Psoas muscle (tissue), 8 donors: ENCODE data around the gene ADGRF3. TPM values are rescaled to one million over a fixed set of nuclear protein-coding genes. Genes with fewer than 3 reads are reported as not detected.
A peak's percentile ranks its signal among the peaks of the same experiment; 100 is the strongest.

Source experiments
- ATAC-seq, 4 donors: fragments of 200-7000 bp; cut with Tn5 transposase; one replicate each; pipeline ENCODE4 v1.9.1; 2020; ENCODE audit warnings: moderate library complexity in 3 of 4, mild to moderate bottlenecking in 2 of 4
- DNase-seq, 2 donors: peaks; one replicate each; pipeline ENCODE4 v3.0.0-alpha.2; 2020
- H3K27ac ChIP-seq: fragments of 200-600 bp; one replicate; pipeline ENCODE4 v1.8.0; 2022
- H3K27me3 ChIP-seq, 3 donors: fragments of 200-600 bp in 1 of 3; one replicate each; pipeline versions ENCODE4 v1.6.1 to v1.8.0; 2013 to 2022; ENCODE audit warnings: low read length in 2 of 3, mild to moderate bottlenecking in 2 of 3, moderate library complexity in 1 of 3; ENCODE audit not compliant: insufficient read depth in 3 of 3
- H3K36me3 ChIP-seq, 2 donors: fragments of 200-600 bp in 1 of 2; one replicate each; pipeline versions ENCODE4 v1.6.1 to v1.8.0; 2013 to 2022; ENCODE audit warnings: low read depth in 1 of 2, mild to moderate bottlenecking in 1 of 2, moderate library complexity in 1 of 2; ENCODE audit not compliant: insufficient read depth in 1 of 2
- H3K4me1 ChIP-seq: fragments of 200-600 bp; one replicate; pipeline ENCODE4 v1.8.0; 2022
- H3K4me3 ChIP-seq: fragments of 200-600 bp; one replicate; pipeline ENCODE4 v1.8.0; 2022; ENCODE audit warnings: mild to moderate bottlenecking
- H3K9me3 ChIP-seq: fragments of 200-600 bp; one replicate; pipeline ENCODE4 v1.8.0; 2022
- CTCF ChIP-seq: fragments of 200-600 bp; IDR thresholded peaks from one replicate; pipeline ENCODE4 v1.8.0; 2022; ENCODE audit warnings: antibody characterized with exemption
- WGBS, 3 donors: extraction: QIAGEN DNeasy Blood & Tissue Kit; methylation state at CpG; one replicate each; pipeline versions ENCODE4 v1.1.6 to v1.1.7; 2013; 5-methylcytosine and 5-hydroxymethylcytosine counted together
- intact Hi-C, 2 donors: fragments of 100-400 bp; cut with DNase I; formaldehyde crosslinking; loops; one replicate each; pipeline versions ENCODE4 v1.11.0 to v1.14.2; 2022
- long read RNA-seq, 2 donors: library from polyadenylated mRNA; unstranded; transcript quantifications; one replicate each; pipeline ENCODE4 v2.0.0, GENCODE V29; 2021
- polyA plus RNA-seq, 3 donors: library from polyadenylated mRNA; stranded (reverse); fragments of 200-250 nt; gene quantifications; one replicate each; pipeline ENCODE4 v1.2.3, GENCODE V29; 2013
- total RNA-seq, 4 donors: library from RNA; stranded (reverse); fragmentation: NEBNext Ultra II Directional in 2 of 4; extraction: Animal tissue kit (Norgen Biotek cat#: 25700) in 2 of 4; gene quantifications; one replicate each; pipeline versions ENCODE4 v1.2.1 to v1.2.4, GENCODE V29; 2021 to 2023
- donor health status: healthy with polysubstance abuse.
- donor health status: DM: no; HTN: no; CAD: no; lungs with moderate emphysema.
- donor health status: Bipolar disorder and iron deficiency.
- donor health status: healthy.
- donor health status: DM: yes; HTN: yes; CAD: no.
- donor health status: DM: no; HTN: no; CAD: no.
- donor health status: DM: no; HTN: no; CAD: no.
- donor health status: DM: yes; HTN: yes; CAD: no.

Gene ADGRF3
- under 1 TPM in 2 of 4 donors, not detected in 2; 0.17 to 0.48 TPM for total RNA-seq
- polyA plus RNA-seq, result under 1 TPM in 2 of 3 donors, not detected in 1; 0.03 to 0.19 TPM
- long read RNA-seq, donor 1, partial matches to known transcripts, result 0 of 1 reads
- long read RNA-seq, donor 1, other reads (novel, unspliced or antisense), result 1 of 1 reads
- long read RNA-seq, donor 2, result 0 reads

- peak; percentile 45 to 68 (median 54) for ATAC-seq
- WGBS, 3 donors, result 0 to 1% (median 1%) methylated on average over 28 of the region's 28 CpGs
- DNase-seq, result peak; percentile 56 to 77
- Histone ChIP-seq H3K4me3 (peak within 1 kb of the TSS; percentile 91), H3K27me3 (no peaks in the 10 kb centered on the region), H3K4me1 (peaks cover 30% of the 10 kb centered on the region), H3K9me3 (no peaks in the 10 kb centered on the region), H3K36me3 (no peaks in the 10 kb centered on the region), H3K27ac (peak within 1 kb of the TSS; percentile 93)
- TF ChIP-seq CTCF, result no peak
- intact Hi-C loops, result loop anchor here in 1 of 2 donors (5.0 kb wide), 1 partner anchor 156 kb away; no protein-coding TSS in a partner anchor
Observed at GRCh38 chr2:26346454-26347053, at the start of gene ADGRF3. Gene ADGRF3, minus strand, starts transcription at chr2:26346789. Its CDS starts 555 bp downstream, at chr2:26346234.

GRCh38 chr2:26395394-26395793 lies 48.8 kb upstream of the ADGRF3 start:
- intact Hi-C loops, result loop anchor here in 1 of 2 donors (5.0 kb wide), 1 partner anchor 107 kb away; no protein-coding TSS in a partner anchor
- no peak for TF ChIP-seq CTCF

GRCh38 chr2:26394694-26395093 lies 48.1 kb upstream of the ADGRF3 start:
- ATAC-seq, result no peak
- no peaks in the 10 kb centered on the region for H3K9me3 ChIP-seq
- no peaks in the 10 kb centered on the region for H3K27me3 ChIP-seq
- intact Hi-C loops, result loop anchor here in 1 of 2 donors (5.0 kb wide), 1 partner anchor 108 kb away; no protein-coding TSS in a partner anchor
- H3K36me3 ChIP-seq, result peaks cover 2 to 52% of the 10 kb centered on the region in 2 donors
- no peak for DNase-seq
- TF ChIP-seq CTCF, result no peak
- WGBS, 3 donors, result 75 to 85% (median 77%) methylated on average over 4 of the region's 4 CpGs
- no peak overlapping the region for H3K27ac ChIP-seq
- no peak overlapping the region for H3K4me3 ChIP-seq
- no peaks in the 10 kb centered on the region for H3K4me1 ChIP-seq

More at GRCh38 chr2:26395394-26395793, 48.8 kb upstream of the ADGRF3 start:
- Histone ChIP-seq H3K4me3 (no peak overlapping the region), H3K27ac (no peak overlapping the region), H3K4me1 (no peaks in the 10 kb centered on the region), H3K36me3 (peaks cover 0 to 45% of the 10 kb centered on the region in 2 donors), H3K27me3 (no peaks in the 10 kb centered on the region), H3K9me3 (no peaks in the 10 kb centered on the region)
- ATAC-seq (no peak), DNase-seq (no peak)
- WGBS, 3 donors, result 66 to 76% (median 67%) methylated on average over 4 of the region's 4 CpGs

GRCh38 chr2:26387189-26387588 lies 40.6 kb upstream of the ADGRF3 start:
- Histone ChIP-seq H3K9me3 (no peaks in the 10 kb centered on the region), H3K4me3 (no peak overlapping the region), H3K4me1 (no peaks in the 10 kb centered on the region), H3K27ac (no peak overlapping the region), H3K27me3 (no peaks in the 10 kb centered on the region), H3K36me3 (peaks cover 3 to 92% of the 10 kb centered on the region in 2 donors)
- DNase-seq, result no peak
- intact Hi-C loops, result no loop called here
- no peak for TF ChIP-seq CTCF
- ATAC-seq, result no peak
- WGBS, 3 donors, result 96 to 98% (median 96%) methylated on average over 4 of the region's 4 CpGs
